Fibroblast of the aortic adventitia (primary cell): ENCODE measurements around the gene TRIM27. TPM values are rescaled to one million over a fixed set of nuclear protein-coding genes. Genes with fewer than 3 reads are reported as not detected.

Source experiments
- DNase-seq: peaks from one replicate; pipeline ENCODE4 v3.0.0-alpha.2; 2010; ENCODE audit warnings: low read depth
- H3K4me3 ChIP-seq: 2 replicates; pipeline ENCODE4 v1.5.1; 2011; ENCODE audit warnings: low read depth, mild to moderate bottlenecking, control low read depth, low read length, moderate library complexity
- total RNA-seq: library from RNA; depleted of rRNA; stranded (reverse); fragments of >200 nt; gene quantifications from 2 replicates; pipeline ENCODE4 v1.2.3, GENCODE V29; 2012; ENCODE audit warnings: low replicate concordance
- TF ChIP-seq, protein P1 (sequence below): IDR thresholded peaks from 2 replicates; pipeline ENCODE4 v1.5.1; 2011; ENCODE audit warnings: mild to moderate bottlenecking, low read length, control low read depth, inconsistent platforms; ENCODE audit not compliant: insufficient read depth

Gene TRIM27
- total RNA-seq, 1 donor = 49.7 TPM

DNA sequence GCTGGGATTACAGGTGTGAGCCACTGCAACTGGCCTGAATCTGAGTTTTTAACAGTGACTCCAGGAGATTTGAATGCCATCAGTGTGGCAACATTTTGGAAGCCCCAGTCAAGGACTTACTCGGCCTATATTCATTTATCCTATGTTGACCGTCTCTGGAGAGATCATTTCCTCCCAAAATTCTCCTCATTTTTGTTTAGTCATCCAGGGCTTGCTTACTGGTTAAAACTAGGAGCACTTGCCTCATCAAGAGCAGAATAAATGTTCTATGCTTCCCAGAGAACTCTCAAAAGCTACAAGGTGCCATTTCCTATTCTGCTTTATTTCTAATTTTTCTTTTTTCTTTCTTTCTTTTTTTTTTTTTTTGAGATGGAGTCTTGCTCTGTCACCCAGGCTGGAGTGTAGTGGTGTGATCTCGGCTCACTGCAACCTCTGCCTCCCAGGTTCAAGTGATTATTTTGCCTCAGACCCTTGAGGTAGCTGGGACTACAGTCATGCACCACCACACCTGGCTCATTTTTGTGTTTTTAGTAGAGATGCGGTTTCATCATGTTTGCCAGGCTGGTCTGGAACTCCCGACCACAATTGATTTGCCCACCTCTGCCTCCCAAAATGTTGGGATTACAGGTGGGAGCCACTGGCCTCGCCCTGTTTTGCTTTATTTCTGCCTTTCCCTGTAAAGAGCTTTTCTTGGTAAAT, 23.4 kb upstream of the TRIM27 start:
- no peak for DNase-seq
- H3K4me3 ChIP-seq = no peak overlapping the region
- TF ChIP-seq, protein P1, sequence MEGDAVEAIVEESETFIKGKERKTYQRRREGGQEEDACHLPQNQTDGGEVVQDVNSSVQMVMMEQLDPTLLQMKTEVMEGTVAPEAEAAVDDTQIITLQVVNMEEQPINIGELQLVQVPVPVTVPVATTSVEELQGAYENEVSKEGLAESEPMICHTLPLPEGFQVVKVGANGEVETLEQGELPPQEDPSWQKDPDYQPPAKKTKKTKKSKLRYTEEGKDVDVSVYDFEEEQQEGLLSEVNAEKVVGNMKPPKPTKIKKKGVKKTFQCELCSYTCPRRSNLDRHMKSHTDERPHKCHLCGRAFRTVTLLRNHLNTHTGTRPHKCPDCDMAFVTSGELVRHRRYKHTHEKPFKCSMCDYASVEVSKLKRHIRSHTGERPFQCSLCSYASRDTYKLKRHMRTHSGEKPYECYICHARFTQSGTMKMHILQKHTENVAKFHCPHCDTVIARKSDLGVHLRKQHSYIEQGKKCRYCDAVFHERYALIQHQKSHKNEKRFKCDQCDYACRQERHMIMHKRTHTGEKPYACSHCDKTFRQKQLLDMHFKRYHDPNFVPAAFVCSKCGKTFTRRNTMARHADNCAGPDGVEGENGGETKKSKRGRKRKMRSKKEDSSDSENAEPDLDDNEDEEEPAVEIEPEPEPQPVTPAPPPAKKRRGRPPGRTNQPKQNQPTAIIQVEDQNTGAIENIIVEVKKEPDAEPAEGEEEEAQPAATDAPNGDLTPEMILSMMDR = no peak

DNA sequence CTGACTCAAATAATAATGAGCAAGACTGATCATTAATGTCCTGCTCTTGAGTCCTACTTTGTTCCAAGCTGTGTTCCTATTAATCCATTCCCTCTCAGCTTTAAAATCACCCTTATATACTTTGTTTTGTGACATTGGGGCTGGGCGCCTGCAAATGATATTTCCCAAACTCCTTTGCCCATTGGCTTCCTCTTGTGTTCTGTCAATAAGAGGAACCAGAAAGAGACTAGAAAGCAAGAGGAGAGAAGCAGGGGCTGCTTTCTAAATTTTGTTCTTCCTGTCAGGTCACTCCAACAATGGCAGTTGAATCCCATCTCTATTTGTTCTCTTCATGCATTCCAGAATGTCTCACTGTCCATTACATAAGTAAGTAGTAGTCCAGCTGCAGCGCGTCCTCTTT, 21.6 kb upstream of the TRIM27 start:
- TF ChIP-seq, protein P1 = no peak
- DNase-seq = no peak
- H3K4me3 ChIP-seq = no peak overlapping the region

DNA sequence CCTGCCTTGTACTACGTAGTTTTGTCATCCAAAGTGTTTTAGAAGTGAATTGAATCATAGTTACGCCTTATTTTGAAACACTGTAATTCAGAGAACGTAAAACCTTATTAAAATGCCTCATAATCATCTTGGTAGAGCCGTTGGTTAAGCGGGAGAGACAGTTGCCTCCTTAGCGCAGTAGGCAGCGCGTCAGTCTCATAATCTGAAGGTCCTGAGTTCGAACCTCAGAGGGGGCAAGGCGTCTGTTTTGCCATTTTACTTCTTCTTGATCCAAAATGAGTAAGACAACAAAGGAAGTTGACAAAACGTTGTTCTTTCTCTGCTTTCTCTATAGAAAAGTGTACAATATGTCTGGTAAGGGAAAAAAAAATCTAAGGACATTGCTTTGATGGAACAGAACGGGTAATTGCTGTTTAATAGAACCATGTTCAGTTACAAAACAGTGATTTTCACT, 20.7 kb upstream of the TRIM27 start:
- H3K4me3 ChIP-seq = peak overlapping the region; percentile 66
- peak; percentile 91 for DNase-seq
- TF ChIP-seq, protein P1 = no peak

DNA sequence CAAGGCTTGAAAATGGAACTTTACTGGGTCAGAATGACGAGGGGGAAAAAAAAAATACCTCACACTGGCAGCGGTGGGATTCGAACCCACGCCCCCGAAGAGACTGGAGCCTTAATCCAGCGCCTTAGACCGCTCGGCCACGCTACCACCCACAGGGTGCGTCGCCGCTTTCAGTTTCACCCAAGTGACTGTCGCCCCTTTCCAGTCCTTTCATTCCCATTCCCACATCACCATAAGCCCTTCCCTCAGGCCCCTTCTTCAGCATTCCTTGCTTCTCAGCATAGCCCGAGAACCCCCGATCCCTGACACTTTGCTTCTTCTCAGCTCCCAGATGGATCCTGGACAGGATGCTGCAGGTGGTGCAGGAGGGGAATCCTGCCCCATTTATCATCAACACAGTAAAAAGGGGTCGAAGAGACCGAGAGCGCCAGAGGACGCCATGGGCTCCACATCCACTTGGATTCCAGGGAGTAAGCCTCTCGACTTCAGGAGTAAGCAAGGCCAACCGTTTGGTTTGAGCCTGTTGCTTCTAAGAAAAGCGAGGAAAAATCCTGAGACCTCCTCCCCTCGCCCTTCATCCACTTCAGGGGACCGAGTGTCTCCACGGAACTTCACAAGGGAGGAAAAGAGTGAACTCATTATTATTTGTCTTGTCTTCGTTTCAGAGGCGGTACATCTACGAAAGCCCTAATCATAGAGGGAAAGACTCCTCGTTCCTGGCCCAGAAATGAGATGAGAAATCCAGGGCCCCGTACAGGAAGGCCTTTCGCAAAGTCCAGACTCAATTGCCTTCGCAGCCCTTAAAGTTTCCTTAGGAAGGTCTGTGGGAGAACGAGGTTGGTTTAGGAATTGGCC, 20.0 kb upstream of the TRIM27 start:
- TF ChIP-seq, protein P1 = no peak
- DNase-seq = peak; percentile 74
- peak overlapping the region; percentile 66 for H3K4me3 ChIP-seq

DNA sequence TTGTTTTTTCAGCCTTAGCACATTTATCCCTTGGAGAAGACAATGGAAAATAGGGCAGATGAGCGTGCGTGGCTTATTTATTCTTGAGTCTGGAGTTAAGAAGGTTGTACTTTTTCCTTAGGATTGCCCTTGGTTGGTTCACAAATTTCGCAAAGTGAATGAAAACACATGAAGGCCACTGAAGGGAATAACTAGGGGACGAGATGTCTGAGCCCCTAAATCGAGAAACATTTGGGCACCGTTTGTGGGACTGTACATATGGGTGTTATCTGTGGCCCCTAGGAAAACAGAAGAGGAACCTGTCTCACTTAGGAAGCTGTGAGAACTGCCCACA, 19.4 kb upstream of the TRIM27 start:
- TF ChIP-seq, protein P1 = no peak
- DNase-seq = no peak
- peak overlapping the region; percentile 66 for H3K4me3 ChIP-seq

DNA sequence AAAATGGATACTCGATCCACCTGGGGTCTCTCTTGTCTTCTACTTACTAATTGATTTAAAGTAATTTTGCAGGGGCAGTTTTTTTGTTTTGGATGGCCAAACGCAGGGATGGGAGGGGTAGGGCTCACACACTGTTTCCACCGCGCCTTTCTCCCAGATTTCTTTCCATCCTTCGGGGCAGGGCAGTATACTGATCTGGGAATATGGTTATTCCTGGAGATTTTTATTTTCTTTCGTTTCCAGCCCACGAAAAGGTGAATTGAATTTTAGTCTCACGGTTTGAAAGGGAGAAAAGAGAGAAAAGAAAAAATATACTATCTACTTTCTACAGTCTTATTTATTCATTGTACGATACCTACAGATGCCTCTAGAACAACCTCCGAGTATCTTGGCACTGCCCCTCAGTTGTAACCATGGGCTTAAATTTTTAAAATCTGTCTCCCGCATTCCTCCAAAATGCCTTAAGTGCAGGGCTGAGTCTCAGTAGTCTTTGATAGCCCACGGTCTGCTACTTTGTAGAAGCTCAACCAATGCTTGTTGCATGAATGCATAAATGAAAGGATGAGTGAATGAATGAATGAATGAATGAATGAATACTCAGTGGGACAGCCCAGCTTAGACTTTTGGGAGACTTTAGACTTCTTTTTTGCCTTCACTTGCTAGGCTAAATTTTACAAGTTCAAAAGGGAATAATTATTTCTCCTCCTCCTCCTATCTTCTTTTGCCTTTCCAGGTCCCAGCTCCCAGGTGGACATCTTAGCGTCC, 18.1 kb upstream of the TRIM27 start:
- peak; percentile 18 for DNase-seq
- peak overlapping the region; percentile 72 for H3K4me3 ChIP-seq
- TF ChIP-seq, protein P1 = no peak
